Stimulated activated CD4-positive, alpha-beta T cell treated with anti-CD3 and anti-CD28 coated beads, Interleukin-2, amount 100 ng/mL, for 4 hours (primary cell): ENCODE data around the gene PDE4A.
"Not testable (repeated sequence)": the region's sequence is repeated elsewhere in the genome, so short reads cannot be mapped to it uniquely, and the experiment has no call there.

Source experiments
- DNase-seq: peaks from one replicate; pipeline ENCODE4 v3.0.0-alpha.2; 2020; ENCODE audit warnings: low read depth

Gene PDE4A

DNA sequence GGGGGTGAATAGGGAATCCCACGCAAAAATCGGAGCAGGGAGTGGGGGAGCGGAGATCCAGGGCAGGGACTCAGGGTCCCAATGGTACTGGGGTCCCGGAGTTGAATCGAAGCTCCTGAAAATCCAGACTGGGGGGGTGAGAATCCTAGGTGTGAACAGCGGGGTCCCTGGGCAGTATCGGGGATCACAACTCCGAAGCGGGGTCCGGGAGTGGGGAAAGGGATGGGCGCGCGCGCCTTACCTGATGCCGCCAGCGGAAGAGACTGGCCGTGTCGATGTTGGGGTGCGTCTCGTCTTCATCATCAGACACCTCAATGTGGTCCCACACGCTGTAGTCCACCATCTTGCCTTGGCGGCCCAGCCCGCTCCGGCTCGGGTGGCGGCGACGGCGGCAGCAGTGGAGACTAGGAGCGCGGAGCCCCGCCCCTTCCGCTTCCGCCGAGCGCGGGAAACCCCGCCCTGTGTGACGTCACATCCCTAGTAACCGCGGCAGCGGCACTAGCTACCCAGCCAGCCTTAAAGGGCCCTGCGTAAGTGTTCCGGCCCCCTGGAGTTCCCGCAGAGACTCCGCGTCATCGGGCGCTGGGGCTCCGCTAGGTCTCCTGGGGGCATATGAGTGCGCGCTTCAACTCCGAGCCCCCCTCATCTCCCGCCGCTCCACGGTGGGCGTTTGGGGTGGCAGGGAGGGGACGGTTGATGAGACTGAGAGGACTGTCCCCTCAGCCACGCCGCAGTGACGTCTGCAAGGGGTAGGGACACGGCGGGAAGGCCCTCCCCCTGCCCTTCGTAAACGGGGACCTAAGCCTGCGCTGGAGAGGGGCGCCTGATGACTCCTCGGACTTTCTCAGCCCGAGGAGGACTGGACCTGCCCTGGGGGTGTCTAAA, 17.0 kb upstream of the PDE4A start, which contains the start of gene CDC37:
CDC37 (minus strand) TSS at position 406 of the 885 bp plus-strand sequence; CDS start at position 343, 63 bp downstream.
- DNase-seq, result peak; percentile 96

DNA sequence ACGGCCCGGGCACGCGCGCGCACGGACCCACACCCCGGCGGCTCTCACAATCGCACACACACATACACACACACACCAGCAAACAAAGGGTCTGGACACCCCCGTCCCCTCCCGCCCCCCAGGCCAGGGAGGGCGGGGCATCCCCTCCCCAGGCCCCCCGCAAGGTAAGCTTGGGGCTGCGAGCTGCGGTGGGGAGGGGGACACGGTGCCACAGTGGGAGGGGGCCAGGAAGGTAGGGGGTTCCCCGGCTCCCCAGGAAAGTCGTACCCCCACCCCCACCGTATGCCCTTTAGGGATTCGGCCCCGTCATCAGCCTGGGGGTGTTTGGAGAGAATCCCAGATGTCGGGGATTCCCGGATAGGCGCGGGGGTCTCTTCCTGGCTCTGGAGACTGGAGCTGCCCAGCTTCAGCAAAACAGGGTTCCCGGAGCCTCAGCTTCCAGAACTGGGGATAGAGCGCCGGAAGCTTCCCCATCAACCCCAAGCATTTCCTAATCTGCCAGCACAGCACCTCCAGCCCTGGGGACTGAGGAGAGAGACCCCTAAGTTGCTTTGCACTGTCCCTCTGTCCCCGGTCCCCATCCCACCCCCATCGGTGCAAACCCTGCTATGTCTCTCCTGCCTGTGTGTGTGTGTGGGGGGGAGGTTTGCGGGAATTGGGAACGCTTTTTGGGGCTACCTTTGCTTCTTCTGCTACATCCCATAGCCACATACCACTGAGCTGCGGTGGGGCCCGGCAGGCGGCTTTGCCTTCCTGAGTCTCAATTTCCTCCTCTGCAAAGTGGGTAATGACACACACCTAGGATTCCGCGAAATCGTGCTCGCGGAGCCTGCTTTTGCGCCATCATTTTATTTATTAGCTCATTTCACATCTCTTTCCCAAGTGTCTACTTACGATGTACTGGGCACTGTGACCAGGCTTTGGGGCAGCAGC, 15.2 kb upstream of the PDE4A start:
- DNase-seq, result no peak

DNA sequence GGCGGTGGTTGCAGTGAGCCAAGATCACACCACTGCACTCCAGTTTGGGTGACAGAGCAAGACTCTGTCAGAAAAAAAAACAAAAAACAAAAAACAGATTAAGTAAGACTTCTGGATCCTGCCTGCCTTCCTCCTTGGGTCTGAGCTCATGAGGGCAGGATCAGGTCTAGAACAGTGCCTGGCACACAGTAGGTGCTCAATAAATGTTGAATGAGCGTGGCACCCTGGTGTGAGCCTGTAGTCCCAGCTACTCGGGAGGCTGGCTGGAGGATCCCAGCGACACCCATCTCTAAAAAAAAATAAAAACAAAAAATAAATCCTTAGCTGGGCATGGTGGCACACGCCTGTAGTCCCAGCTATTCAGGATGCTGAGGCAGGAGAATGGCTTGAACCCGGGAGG, 14.1 kb upstream of the PDE4A start:
- no peak for DNase-seq

DNA sequence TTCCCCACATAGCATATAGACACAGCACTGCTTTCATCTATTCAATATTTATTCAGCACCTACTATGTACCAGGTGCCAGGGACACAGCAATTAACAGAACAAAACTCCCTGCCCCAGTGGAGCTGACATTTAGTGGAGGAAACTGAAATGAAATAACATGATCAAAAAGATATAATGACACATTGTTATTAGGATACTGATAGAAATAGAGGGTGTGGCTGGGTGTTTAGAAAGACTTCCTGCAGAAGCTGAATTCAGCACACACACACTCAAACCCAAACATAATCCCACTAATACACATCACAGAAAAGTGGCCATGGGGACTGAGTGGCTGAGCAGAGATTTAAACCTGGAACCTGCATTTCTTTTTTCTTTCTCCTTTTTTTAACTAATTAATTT, 13.2 kb upstream of the PDE4A start:
- DNase-seq, result no peak

DNA sequence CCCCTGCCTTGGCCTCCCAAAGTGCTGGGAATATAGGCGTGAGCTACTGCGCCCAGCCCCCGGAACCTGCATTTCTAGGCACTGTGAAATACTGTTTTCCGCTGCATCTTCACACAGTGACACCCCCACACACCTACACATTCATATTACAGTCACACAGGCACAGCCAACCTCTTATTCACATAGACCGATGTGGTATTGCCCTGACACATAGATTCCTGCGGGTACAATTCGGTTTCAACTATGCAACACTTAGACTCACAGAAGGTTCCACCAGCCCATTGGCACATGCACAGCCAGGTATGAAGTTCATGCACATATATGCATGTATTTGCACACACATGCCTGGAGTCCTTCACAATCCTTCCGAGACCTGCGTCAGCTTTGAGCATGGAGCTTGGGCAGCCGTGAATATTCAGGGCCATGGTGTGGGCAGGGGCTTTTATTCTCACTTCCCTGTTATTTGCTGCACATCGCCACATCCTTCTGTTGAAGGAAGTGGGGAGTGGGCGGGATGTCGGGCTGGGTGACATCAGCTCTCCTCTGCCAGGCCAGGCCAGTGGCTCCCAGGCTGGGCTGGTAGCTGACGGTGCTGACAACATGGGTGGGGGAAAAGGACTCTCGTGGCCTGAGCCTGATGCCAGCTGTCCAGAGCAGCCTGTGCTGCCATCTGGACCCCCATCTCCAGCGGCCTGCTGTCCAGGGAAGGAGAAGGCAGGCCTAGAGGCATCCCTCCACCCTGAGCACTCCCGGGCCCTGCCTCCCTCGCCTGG, 11.6 kb upstream of the PDE4A start:
- DNase-seq, result peak; percentile 62

DNA sequence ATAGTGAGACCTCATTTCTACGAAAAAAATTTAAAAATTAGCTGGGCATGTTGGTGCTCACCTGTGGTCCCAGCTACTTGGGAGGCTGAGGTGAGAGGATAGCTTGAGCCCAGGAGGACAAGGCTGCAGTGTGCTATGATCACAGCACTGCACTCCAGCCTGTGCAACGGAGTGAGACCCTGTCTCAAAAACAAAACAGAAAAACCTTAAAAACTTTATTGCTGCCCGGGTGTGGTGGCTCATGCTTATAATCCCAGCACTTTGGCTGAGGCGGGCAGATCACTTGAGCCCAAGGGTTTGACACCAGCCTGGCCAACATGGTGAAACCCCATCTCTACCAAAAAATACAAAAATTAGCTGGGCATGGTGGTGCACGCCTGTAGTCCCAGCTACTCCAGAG, 9.1 kb upstream of the PDE4A start:
- not testable (repeated sequence) for DNase-seq

DNA sequence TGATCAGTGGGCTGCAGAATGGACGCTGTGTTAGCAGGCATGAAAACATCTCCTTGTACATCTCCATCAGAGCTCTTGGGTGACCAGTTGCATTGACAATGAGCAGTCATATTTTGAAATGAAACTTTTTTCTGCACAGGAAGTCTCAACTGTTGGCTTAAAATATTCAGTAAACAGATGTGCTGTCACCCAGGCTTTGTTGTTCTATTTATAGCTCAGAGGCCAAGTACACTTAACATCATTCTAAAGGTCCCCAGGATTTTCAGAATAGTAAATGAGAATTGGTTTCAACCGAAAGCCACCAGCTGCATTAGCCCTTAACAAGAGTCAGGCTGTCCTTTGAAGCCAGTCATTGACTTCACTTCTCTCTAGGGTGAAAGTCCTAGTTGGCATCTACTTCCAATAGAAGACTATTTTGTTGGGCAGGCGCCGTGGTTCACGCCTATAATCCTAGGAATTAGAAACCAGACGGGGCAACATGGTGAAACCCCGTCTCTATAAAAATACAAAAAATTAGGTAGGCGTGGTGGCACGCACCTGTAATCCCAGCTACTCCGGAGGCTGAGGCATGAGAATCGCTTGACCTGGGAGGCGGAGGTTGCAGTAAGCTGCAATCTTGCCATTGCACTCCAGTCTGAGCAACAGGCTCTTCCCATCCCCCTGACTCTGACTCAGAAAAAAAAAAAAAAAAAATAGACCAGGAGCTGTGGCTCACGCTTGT, 7.9 kb upstream of the PDE4A start:
- DNase-seq, result no peak

DNA sequence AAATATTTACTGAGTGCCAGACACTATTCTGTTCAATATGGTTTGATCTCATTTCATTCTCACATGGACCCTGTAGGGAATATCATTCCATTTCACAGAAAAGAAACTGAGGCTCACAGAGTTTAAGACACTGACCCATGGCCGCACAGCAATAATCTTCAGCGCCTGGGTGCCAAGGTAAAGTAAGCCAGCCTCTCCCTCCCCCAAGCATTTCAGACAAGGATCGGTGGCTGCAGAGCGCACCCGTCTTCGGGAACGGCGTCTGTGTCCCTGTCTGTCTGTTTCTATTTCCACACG, 4.3 kb upstream of the PDE4A start:
- no peak for DNase-seq

DNA sequence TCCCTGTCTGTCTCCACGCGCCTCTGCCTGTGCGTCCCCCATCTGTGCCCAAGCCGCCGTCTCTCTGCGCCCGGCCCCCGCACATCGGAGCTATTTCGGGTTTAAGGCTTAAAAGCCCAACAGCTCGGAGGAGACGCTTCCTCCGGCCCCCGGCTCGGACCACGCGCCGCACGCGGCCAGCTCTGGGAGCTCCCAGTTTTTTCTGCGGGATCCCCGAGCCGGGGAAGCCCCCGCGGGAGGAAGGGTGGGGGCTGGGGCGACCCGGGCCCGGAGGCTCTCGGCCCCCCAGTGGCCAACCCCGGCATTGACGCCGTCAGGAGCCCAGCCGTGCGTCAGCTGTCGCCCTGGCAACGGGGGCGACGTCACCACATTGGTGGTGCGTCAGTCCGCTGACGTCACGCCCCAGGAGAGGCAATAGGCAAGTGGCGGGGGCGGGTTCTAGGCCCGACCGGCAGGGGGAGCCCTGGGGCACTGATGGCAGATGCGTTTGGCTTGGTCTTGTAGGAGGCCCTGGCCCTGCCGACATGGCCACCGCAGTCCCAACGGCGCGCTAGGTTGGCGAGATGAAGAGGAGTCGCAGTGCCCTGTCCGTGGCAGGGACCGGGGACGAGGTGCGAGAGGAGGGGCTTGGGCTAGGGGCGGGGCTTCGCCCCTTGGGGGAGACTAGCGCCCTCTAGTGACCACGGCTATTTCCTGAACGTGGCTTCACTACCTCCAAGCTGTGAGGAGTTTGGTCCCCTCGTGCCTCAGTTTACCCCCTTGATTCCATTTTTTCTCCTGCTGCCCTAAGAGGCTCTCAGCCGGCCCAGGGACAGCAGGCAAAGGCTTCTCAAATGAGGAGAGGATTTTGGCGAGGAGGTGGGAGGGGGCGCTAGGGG, 3.7 kb upstream of the PDE4A start:
- DNase-seq, result peak; percentile 87

DNA sequence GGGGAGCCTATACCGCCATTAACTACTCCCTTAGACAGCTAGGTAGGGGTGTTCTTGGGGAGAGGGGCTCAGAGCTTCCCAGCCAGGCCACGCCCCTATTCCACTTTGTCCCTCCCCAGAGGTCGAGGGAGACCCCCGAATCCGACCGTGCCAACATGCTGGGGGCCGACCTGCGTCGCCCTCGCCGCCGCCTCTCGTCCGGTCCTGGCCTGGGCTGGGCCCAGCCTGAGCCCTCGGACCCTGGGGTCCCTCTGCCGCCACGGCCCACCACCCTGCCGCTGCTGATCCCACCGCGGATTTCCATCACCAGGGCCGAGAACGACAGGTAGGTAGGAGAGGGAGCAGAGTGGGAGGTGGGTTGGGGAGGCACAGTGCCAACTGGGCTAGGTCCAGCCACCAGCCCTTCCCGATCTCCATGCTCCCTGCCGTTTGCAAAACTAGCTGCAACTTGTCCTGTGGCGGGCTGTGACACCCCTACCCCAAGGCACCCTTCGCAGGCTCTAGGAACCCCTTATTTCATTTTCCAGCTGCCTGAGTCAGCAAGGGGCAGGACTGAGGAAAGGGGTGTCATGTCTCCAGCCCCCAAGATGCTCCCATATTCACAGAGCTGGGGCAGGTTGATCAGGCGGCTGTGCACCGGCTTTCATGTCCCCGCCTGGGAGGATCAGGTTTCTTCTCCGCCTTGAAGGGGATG, 2.6 kb upstream of the PDE4A start:
- DNase-seq, result no peak

DNA sequence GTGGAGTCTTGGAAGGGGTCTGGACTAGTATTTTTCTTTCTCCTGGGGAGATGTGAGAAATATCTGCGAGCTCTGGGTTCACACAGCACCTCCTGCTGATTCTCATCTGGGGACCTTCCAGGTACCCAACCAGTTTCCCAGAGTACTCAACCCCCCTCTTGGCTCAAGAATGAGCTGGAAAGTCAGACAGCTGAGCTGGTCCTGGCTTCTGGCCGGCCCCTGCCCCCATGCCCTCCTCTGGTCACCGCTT, 2.2 kb upstream of the PDE4A start:
- no peak for DNase-seq

DNA sequence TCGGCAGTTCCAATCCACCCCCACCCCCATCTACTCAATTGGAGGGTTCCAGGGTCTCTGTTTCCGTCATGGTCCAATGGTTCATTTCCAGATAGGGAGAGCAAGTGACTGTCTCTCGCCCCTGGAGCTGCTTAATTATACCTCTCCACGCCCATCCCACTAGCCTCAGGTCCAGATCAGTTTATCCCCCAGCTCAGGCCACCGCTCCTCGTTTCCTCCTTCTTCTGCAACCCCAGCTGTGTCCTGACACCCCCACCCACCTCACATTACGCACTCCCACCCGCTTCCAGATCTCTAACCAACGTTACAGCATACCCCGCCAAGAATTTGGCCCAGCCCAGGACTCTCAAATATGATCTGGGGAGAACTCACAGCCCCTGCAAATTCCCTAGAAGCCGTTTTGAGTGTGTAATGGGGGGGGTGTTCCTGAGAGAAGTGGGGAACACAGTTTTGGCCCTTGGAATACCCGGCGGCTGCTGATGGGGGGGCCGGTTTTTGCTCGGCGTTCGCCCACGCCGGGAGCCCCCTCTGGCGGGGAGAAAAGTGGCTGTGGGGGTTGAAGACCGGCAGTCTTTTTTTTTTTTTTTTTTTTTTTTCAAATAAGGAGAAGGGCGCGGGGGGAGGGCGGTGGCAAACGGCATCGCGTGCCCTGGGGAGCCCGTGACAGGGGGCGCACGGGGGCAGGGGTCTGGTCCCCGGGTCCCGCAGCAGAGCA, 1.7 kb upstream of the PDE4A start:
- no peak for DNase-seq

DNA sequence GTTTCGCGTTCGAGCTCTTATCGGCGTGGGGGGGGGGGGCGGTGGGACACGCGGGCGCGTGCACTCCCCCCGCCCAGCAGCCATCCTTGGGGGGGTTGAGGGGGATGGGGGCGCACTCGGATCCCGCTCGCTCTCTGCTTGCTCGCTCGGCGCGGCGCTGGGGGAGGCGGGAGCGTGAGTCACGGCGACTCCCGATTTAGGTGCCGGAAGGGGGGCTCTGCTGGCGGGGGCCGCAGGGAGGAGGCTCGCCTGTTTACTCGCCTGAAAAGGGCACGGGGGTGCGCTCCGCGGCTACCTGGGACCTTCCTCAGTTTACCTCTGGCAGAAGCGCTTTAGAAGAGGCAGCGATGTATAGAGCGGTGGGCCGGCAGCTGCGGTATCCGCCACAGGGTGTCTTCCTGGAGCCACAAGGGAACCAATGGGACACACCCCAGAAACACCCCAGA, 1.1 kb upstream of the PDE4A start:
- no peak for DNase-seq

DNA sequence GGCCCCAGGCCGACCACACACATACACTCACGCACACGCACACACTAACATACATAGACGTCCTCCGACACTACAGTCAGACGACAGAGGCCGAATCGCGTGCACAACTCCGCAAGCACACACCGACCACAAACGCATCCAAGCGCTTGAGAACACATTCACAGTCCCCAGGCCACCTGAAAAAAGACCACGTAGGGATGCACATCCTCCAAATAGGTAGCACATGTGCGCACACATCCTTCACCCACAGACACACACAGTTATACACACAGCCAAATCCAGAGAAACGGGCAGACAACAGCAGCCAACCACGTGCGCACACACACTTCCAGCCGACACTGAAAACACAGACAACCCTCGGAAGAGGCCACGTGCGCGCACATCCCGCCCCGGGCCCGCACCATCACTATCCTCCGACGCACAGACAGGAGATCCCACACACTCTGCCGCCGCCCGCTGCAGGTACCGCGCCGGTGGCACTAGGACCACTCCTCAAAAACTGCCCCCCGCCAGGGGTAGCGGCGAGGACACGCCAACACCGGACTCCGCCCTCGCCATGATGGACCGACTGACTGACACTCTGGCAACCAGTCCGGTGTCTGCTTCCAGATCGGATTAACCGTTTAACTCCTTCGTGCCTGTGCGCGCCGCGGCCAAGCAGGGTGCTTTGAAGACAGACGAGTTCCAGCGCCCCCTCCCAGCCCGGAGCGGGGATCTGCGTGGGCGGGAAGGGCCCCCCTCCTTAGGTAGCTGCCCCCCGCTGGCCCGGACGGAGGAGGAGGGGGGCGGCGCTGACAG, 493 bp upstream of the PDE4A start:
- DNase-seq, result no peak

DNA sequence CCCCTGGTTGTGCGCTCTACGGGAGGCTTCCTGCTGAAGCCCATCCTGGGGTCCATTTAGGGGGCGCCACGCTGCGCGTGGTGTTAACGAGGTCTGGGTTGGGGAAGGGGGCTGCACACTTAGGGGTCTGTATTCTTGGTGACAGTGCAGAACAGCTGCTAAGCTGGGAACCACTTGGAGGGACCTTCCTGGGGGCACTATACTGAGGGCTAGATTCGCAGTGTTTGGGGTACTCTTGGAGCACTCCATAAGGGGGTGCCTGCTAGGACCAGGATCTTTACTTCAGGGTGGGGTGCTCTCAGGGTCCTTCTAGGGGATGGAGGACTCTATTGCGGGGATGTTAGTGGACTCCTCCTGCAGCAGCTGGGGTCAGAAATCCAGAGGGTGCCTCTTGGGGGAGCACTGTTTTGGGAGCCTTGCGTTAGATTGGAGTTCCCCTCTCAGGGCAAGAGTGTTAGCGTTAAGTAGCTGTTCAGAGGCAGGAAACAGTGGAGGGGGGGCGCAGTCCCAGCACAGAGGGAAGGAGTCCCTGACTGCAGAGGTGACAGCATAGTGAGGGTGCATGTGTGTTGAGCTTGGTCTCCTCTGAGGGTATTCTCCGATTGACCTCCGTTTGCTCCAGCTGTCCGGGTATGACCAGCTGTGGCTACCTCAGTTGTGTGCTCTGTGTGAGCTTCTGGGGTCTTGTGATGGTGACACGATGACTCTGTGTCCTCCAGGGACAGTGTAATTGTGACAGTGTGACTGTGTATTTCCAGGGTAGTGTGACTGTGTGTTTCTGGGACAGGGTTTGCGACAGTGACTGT, 1.1 kb downstream of the PDE4A start:
- DNase-seq, result no peak

DNA sequence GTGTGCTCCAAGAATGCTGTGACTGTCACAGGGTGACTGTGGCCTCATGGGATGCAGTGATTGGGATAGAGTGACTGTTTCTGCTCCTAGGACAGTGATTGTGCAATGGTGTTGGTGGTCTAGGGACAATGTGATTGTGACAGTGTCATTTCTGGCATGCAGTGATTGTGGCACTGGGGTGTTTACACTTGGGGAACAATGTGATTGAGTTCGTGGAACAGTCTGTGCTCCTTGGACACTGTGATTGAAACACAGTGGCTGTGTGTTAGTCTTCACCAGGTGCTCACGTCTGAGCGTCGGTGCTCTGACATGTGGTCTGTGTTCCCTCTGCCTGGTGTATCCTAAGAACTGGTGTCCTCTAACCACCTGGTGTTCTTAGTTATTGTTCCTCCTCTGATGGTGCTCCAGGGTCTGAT, 1.7 kb downstream of the PDE4A start:
- no peak for DNase-seq

DNA sequence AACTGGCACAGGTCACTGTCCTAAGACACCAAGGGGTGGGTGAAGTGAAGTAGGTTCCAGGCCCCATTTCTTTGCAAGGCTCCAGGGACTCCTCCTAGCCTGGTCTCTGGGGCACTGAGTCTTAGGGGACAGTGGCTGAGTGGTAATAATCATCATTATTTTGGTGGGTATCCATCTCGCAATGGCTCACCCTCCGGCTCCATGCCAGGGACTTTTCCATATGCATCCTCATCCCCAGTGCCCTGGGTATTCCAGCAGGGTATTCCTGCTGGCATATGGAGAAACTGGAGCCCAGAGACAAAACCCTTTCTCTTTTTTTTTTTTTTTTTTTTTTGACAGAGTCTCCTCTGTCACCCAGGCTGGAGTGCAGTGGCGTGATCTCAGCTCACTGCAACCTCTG, 2.5 kb downstream of the PDE4A start:
- no peak for DNase-seq
